Activated CD4-positive, alpha-beta T cell treated with anti-CD3 and anti-CD28 coated beads, Interleukin-2, amount 10 ng/mL, durations not matched to agents 7 days and 5 days (primary cell): ENCODE results near the gene FGGY. TPM values are rescaled to one million over a fixed set of nuclear protein-coding genes. Genes with fewer than 3 reads are reported as not detected.

ENCODE experiments used
- CTCF ChIA-PET: fragments of 350-600 bp; sonication (Branson Sonifier 250); formaldehyde crosslinking; loops from one replicate; lab custom pipeline; 2021; ENCODE audit warnings: antibody characterized with exemption; lab: Charles Lee
- POLR2A ChIA-PET: fragments of 350-600 bp; sonication (Branson Sonifier 250); formaldehyde crosslinking; loops from one replicate; lab custom pipeline; 2021; ENCODE audit warnings: antibody characterized with exemption; lab: Charles Lee
- DNase-seq: peaks from one replicate; pipeline ENCODE4 v3.0.0-alpha.2; 2020
- H3K27ac Mint-ChIP-seq: one replicate; pipeline ENCODE4 v1.8.0; 2021; ENCODE audit warnings: mild to moderate bottlenecking, moderate library complexity, mixed read lengths
- H3K27me3 Mint-ChIP-seq: one replicate; pipeline ENCODE4 v1.8.0; 2021; ENCODE audit warnings: mixed read lengths
- H3K36me3 Mint-ChIP-seq: one replicate; pipeline ENCODE4 v1.8.0; 2021; ENCODE audit warnings: low read depth, mixed read lengths
- H3K4me1 Mint-ChIP-seq: one replicate; pipeline ENCODE4 v1.8.0; 2021; ENCODE audit warnings: mixed read lengths
- H3K4me3 Mint-ChIP-seq: one replicate; pipeline ENCODE4 v1.8.0; 2021; ENCODE audit warnings: mild to moderate bottlenecking, moderate library complexity, mixed read lengths
- H3K9me3 Mint-ChIP-seq: one replicate; pipeline ENCODE4 v1.8.0; 2021; ENCODE audit warnings: mixed read lengths
- total RNA-seq, 2 experiments: library from RNA; stranded (reverse); gene quantifications; one replicate each; pipeline ENCODE4 v1.2.3, GENCODE V29; 2021

Gene FGGY
- total RNA-seq, 2 experiments from 2014 or later, result 3.3 to 5.5 TPM

GRCh38 chr1:59742526-59742925, 445.6 kb downstream of the FGGY start:
- ChIA-PET CTCF (no interaction called here), POLR2A (no interaction called here)
- no peak overlapping the region for H3K27ac Mint-ChIP-seq
- peaks cover 8% of the 10 kb centered on the region for H3K9me3 Mint-ChIP-seq
- H3K27me3 Mint-ChIP-seq, result no peaks in the 10 kb centered on the region
- H3K36me3 Mint-ChIP-seq, result no peaks in the 10 kb centered on the region
- peaks cover 3% of the 10 kb centered on the region for H3K4me1 Mint-ChIP-seq
- no peak overlapping the region for H3K4me3 Mint-ChIP-seq
- no peak for DNase-seq

- DNase-seq, result no peak
- Mint-ChIP-seq H3K4me3 (no peak overlapping the region), H3K27me3 (no peaks in the 10 kb centered on the region), H3K4me1 (peaks cover 3% of the 10 kb centered on the region), H3K9me3 (peaks cover 6% of the 10 kb centered on the region), H3K27ac (no peak overlapping the region), H3K36me3 (no peaks in the 10 kb centered on the region)
- POLR2A ChIA-PET, result no interaction called here
- CTCF ChIA-PET, result interaction anchor here (1.5 kb wide), 1 partner anchor 16 kb away, joined by 6 read pairs; no protein-coding TSS in a partner anchor
Measured at GRCh38 chr1:59743324-59744091, 446.6 kb downstream of the FGGY start.

- H3K9me3 Mint-ChIP-seq, result no peaks in the 10 kb centered on the region
- ChIA-PET CTCF (interaction anchor here (1.4 kb wide), 1 partner anchor 13 kb away, joined by 3 read pairs; no protein-coding TSS in a partner anchor), POLR2A (no interaction called here)
- no peaks in the 10 kb centered on the region for H3K36me3 Mint-ChIP-seq
- H3K27ac Mint-ChIP-seq, result no peak overlapping the region
- no peaks in the 10 kb centered on the region for H3K27me3 Mint-ChIP-seq
- DNase-seq, result no peak
- no peaks in the 10 kb centered on the region for H3K4me1 Mint-ChIP-seq
- H3K4me3 Mint-ChIP-seq, result no peak overlapping the region
Measured at GRCh38 chr1:59747420-59748024, 450.6 kb downstream of the FGGY start.

- no peaks in the 10 kb centered on the region for H3K36me3 Mint-ChIP-seq
- POLR2A ChIA-PET, result no interaction called here
- no peaks in the 10 kb centered on the region for H3K4me1 Mint-ChIP-seq
- H3K4me3 Mint-ChIP-seq, result no peak overlapping the region
- H3K27me3 Mint-ChIP-seq, result no peaks in the 10 kb centered on the region
- no peak overlapping the region for H3K27ac Mint-ChIP-seq
- DNase-seq, result no peak
- CTCF ChIA-PET, result interaction anchor here (1.4 kb wide), 1 partner anchor 12 kb away, joined by 3 read pairs; no protein-coding TSS in a partner anchor
- no peaks in the 10 kb centered on the region for H3K9me3 Mint-ChIP-seq
Measured at GRCh38 chr1:59748123-59748522, 451.2 kb downstream of the FGGY start.

- Mint-ChIP-seq H3K27me3 (no peaks in the 10 kb centered on the region), H3K9me3 (no peaks in the 10 kb centered on the region), H3K36me3 (no peaks in the 10 kb centered on the region), H3K4me1 (no peaks in the 10 kb centered on the region), H3K27ac (no peak overlapping the region), H3K4me3 (no peak overlapping the region)
- POLR2A ChIA-PET, result interaction anchor here (0.5 kb wide), 1 partner anchor 118 kb away, joined by 4 read pairs; no protein-coding TSS in a partner anchor
- CTCF ChIA-PET, result interaction anchor here (1.1 kb wide), 1 partner anchor 1009 kb away, joined by 4 read pairs; no protein-coding TSS in a partner anchor
- no peak for DNase-seq
Measured at GRCh38 chr1:59750328-59751003, 453.6 kb downstream of the FGGY start.

GRCh38 chr1:59751004-59751395, 454.1 kb downstream of the FGGY start:
- no peaks in the 10 kb centered on the region for H3K9me3 Mint-ChIP-seq
- no peaks in the 10 kb centered on the region for H3K4me1 Mint-ChIP-seq
- H3K27ac Mint-ChIP-seq, result no peak overlapping the region
- H3K27me3 Mint-ChIP-seq, result no peaks in the 10 kb centered on the region
- no peak for DNase-seq
- H3K4me3 Mint-ChIP-seq, result no peak overlapping the region
- ChIA-PET CTCF (no interaction called here), POLR2A (no interaction called here)
- H3K36me3 Mint-ChIP-seq, result no peaks in the 10 kb centered on the region

GRCh38 chr1:59751801-59752200, 454.9 kb downstream of the FGGY start:
- no peak for DNase-seq
- Mint-ChIP-seq H3K36me3 (no peaks in the 10 kb centered on the region), H3K4me3 (no peak overlapping the region), H3K27me3 (no peaks in the 10 kb centered on the region), H3K27ac (no peak overlapping the region), H3K9me3 (no peaks in the 10 kb centered on the region), H3K4me1 (no peaks in the 10 kb centered on the region)
- POLR2A ChIA-PET, result no interaction called here
- CTCF ChIA-PET, result no interaction called here

- no peak for DNase-seq
- H3K27me3 Mint-ChIP-seq, result no peaks in the 10 kb centered on the region
- H3K9me3 Mint-ChIP-seq, result no peaks in the 10 kb centered on the region
- no peak overlapping the region for H3K4me3 Mint-ChIP-seq
- H3K4me1 Mint-ChIP-seq, result no peaks in the 10 kb centered on the region
- ChIA-PET POLR2A (no interaction called here), CTCF (no interaction called here)
- no peaks in the 10 kb centered on the region for H3K36me3 Mint-ChIP-seq
- H3K27ac Mint-ChIP-seq, result no peak overlapping the region
Measured at GRCh38 chr1:59752556-59753414, 455.9 kb downstream of the FGGY start.

- Mint-ChIP-seq H3K36me3 (no peaks in the 10 kb centered on the region), H3K4me3 (no peak overlapping the region), H3K27me3 (no peaks in the 10 kb centered on the region), H3K4me1 (peaks cover 4% of the 10 kb centered on the region), H3K27ac (no peak overlapping the region), H3K9me3 (no peaks in the 10 kb centered on the region)
- CTCF ChIA-PET, result no interaction called here
- POLR2A ChIA-PET, result no interaction called here
- no peak for DNase-seq
Measured at GRCh38 chr1:59755069-59755685, 458.3 kb downstream of the FGGY start.

- DNase-seq, result no peak
- Mint-ChIP-seq H3K9me3 (no peaks in the 10 kb centered on the region), H3K4me3 (no peak overlapping the region), H3K4me1 (peaks cover 4% of the 10 kb centered on the region), H3K27me3 (no peaks in the 10 kb centered on the region), H3K36me3 (no peaks in the 10 kb centered on the region), H3K27ac (no peak overlapping the region)
- ChIA-PET CTCF (no interaction called here), POLR2A (no interaction called here)
Measured at GRCh38 chr1:59757197-59757747, 460.4 kb downstream of the FGGY start.

GRCh38 chr1:59759156-59759925, 462.4 kb downstream of the FGGY start:
- no peak overlapping the region for H3K27ac Mint-ChIP-seq
- ChIA-PET POLR2A (no interaction called here), CTCF (interaction anchor here (0.6 to 2.4 kb wide), 19 partner anchors 9 to 1300 kb away, joined by 3 to 6 read pairs (median 4); partner anchors contain the start of gene MYSM1)
- no peaks in the 10 kb centered on the region for H3K9me3 Mint-ChIP-seq
- no peak overlapping the region for H3K4me3 Mint-ChIP-seq
- H3K36me3 Mint-ChIP-seq, result no peaks in the 10 kb centered on the region
- no peaks in the 10 kb centered on the region for H3K27me3 Mint-ChIP-seq
- DNase-seq, result peak; percentile 74
- peaks cover 4% of the 10 kb centered on the region for H3K4me1 Mint-ChIP-seq
